ENCODE data around the gene SYNPO2. TPM values are rescaled to one million over a fixed set of nuclear protein-coding genes. Genes with fewer than 3 reads are reported as not detected.

The SYNPO2 gene
- total RNA-seq, 1 experiment from 2014 or later, result 0.93 TPM

GRCh38 chr4:118894034-118894433 lies 5.4 kb downstream of the SYNPO2 start:
- H3K9me3 ChIP-seq (ENCODE audit: control insufficient read depth in 1 of 2, insufficient read depth in 1 of 2, low read depth in 1 of 2, low read length in 2 of 2), result no peaks in the 10 kb centered on the region
- intact Hi-C loops (cut with micrococcal nuclease), result no loop called here
- RAD21 ChIA-PET (ENCODE audit: low non-redundant PET in 1 of 2, low total read pairs in 2 of 2, uncharacterized antibody in 2 of 2, unreplicated experiment in 2 of 2), result no interaction called here

More at GRCh38 chr4:118894034-118894433, 5.4 kb downstream of the SYNPO2 start:
- Histone ChIP-seq H3K4me2 (ENCODE audit: low read length) (no peak overlapping the region), H3K9me2 (ENCODE audit: insufficient read depth) (no peaks in the 10 kb centered on the region), H2AFZ (ENCODE audit: low read depth, low read length, poor library complexity, severe bottlenecking) (no peak overlapping the region), H3K9ac (ENCODE audit: low read length) (no peak overlapping the region), H3K4me3 (replicated peaks in 1 of 2; ENCODE audit: low read depth in 1 of 2, low read length in 2 of 2) (no peak overlapping the region), H3K79me2 (ENCODE audit: insufficient read depth, low read length) (no peaks in the 10 kb centered on the region), H4K20me1 (ENCODE audit: insufficient read depth) (no peaks in the 10 kb centered on the region), H3K27ac (ENCODE audit: low read depth, low read length) (no peak overlapping the region), H3K4me1 (ENCODE audit: control insufficient read depth in 1 of 2, insufficient read depth in 2 of 2, low read length in 2 of 2) (peaks cover 2 to 9% of the 10 kb centered on the region in 2 experiments; a peak in 2 of 4 replicates), H3K36me3 (ENCODE audit: control insufficient read depth in 1 of 2, insufficient read depth in 2 of 2, low read length in 2 of 2) (no peaks in the 10 kb centered on the region), H3K27me3 (ENCODE audit: insufficient read depth, low read length) (no peaks in the 10 kb centered on the region)
- ChIA-PET POLR2A (no interaction called here), CTCF (interaction anchor here (1.5 kb wide), 1 partner anchor 10 kb away, joined by 4 read pairs; no protein-coding TSS in a partner anchor)
- no peak for DNase-seq (ENCODE audit: low read depth, low spot score)
- no TSS peak for BruUV-seq (replicated peaks)
- ATAC-seq, result no peak
- TF ChIP-seq JUND (IDR thresholded peaks at IDR 0.05), result no peak
- no peak for TF ChIP-seq ATF3 (IDR thresholded peaks at IDR 0.05)
- no peak for TF ChIP-seq ZNF274 (IDR thresholded peaks at IDR 0.05; ENCODE audit: low read depth, low read length)
- no peak for TF ChIP-seq EGR1 (IDR thresholded peaks at IDR 0.05; ENCODE audit: low read depth)
- TF ChIP-seq TCF7L2 (IDR thresholded peaks at IDR 0.05; ENCODE audit: borderline replicate concordance, extremely low read depth, insufficient read depth, insufficient read length), result no peak
- no peak for TF ChIP-seq ZBTB33 (IDR thresholded peaks at IDR 0.05; ENCODE audit: extremely low read depth, insufficient replicate concordance, low read length)
- TF ChIP-seq EZH2 (IDR thresholded peaks at IDR 0.05), result no peak
- TF ChIP-seq SP1 (IDR thresholded peaks at IDR 0.05; ENCODE audit: low read depth), result no peak
- TF ChIP-seq ELF1 (IDR thresholded peaks at IDR 0.05; ENCODE audit: borderline replicate concordance, low read depth), result no peak
- TF ChIP-seq YY1 (IDR thresholded peaks at IDR 0.05; ENCODE audit: extremely low read depth, insufficient replicate concordance, low read depth, low read length), result no peak
- no peak for TF ChIP-seq SIN3A (IDR thresholded peaks at IDR 0.05; ENCODE audit: low read depth)
- TF ChIP-seq EZH2phosphoT487 (IDR thresholded peaks at IDR 0.05; ENCODE audit: borderline replicate concordance), result no peak
- no peak for TF ChIP-seq POLR2AphosphoS5 (IDR thresholded peaks at IDR 0.05; ENCODE audit: low read depth, low read length)
- TF ChIP-seq RAD21 (IDR thresholded peaks at IDR 0.05; ENCODE audit: low read depth), result no peak
- no peak for TF ChIP-seq CEBPB (IDR thresholded peaks at IDR 0.05; ENCODE audit: low read depth)
- TF ChIP-seq SRF (IDR thresholded peaks at IDR 0.05; ENCODE audit: low read depth), result no peak
- TF ChIP-seq, protein P1, sequence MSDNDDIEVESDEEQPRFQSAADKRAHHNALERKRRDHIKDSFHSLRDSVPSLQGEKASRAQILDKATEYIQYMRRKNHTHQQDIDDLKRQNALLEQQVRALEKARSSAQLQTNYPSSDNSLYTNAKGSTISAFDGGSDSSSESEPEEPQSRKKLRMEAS (IDR thresholded peaks at IDR 0.05), result no peak
- TF ChIP-seq, protein P2, sequence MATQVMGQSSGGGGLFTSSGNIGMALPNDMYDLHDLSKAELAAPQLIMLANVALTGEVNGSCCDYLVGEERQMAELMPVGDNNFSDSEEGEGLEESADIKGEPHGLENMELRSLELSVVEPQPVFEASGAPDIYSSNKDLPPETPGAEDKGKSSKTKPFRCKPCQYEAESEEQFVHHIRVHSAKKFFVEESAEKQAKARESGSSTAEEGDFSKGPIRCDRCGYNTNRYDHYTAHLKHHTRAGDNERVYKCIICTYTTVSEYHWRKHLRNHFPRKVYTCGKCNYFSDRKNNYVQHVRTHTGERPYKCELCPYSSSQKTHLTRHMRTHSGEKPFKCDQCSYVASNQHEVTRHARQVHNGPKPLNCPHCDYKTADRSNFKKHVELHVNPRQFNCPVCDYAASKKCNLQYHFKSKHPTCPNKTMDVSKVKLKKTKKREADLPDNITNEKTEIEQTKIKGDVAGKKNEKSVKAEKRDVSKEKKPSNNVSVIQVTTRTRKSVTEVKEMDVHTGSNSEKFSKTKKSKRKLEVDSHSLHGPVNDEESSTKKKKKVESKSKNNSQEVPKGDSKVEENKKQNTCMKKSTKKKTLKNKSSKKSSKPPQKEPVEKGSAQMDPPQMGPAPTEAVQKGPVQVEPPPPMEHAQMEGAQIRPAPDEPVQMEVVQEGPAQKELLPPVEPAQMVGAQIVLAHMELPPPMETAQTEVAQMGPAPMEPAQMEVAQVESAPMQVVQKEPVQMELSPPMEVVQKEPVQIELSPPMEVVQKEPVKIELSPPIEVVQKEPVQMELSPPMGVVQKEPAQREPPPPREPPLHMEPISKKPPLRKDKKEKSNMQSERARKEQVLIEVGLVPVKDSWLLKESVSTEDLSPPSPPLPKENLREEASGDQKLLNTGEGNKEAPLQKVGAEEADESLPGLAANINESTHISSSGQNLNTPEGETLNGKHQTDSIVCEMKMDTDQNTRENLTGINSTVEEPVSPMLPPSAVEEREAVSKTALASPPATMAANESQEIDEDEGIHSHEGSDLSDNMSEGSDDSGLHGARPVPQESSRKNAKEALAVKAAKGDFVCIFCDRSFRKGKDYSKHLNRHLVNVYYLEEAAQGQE (IDR thresholded peaks at IDR 0.05; ENCODE audit: low read depth), result no peak
- TF ChIP-seq ZFX (IDR thresholded peaks at IDR 0.05), result no peak
